Gastrocnemius medialis (tissue), 4 donors: Measurements from ENCODE around the gene CRACDL.

ENCODE experiments used
- CTCF ChIP-seq, 5 experiments: fragments of 450-650 bp in 3 of 5; fragments of 200-600 bp in 2 of 5; sonication (generic) in 2 of 5; IDR thresholded peaks in 4 of 5; conservative IDR thresholded peaks in 1 of 5; 1 replicate in 4 of 5; 2 replicates in 1 of 5; pipeline ENCODE4 v1.5.1; 2016 to 2019; ENCODE audit warnings: antibody characterized with exemption in 5 of 5, mild to moderate bottlenecking in 3 of 5, moderate library complexity in 3 of 5
- POLR2A ChIP-seq, 2 donors: fragments of 450-650 bp; IDR thresholded peaks; one replicate each; pipeline ENCODE4 v1.6.1; 2017; ENCODE audit warnings: antibody characterized with exemption in 2 of 2, mild to moderate bottlenecking in 2 of 2, moderate library complexity in 2 of 2

GRCh38 chr2:98926601-98927000 lies 9.4 kb downstream of the CRACDL start:
- TF ChIP-seq CTCF (IDR thresholded peaks at IDR 0.05 in 4 of 5, conservative IDR thresholded peaks at IDR 0.05 in 1 of 5) (no peak), POLR2A (IDR thresholded peaks at IDR 0.05) (no peak)
